GM21717 (cell line): Measurements from ENCODE around the gene CHEK2.
"Not testable (repeated sequence)": the region's sequence is repeated elsewhere in the genome, so short reads cannot be mapped to it uniquely, and the experiment has no call there.

Source experiments
- ATAC-seq: cut with Tn5 transposase; IDR thresholded peaks from one replicate; pipeline ENCODE4 v1.9.1; 2021; ENCODE audit warnings: mild to moderate bottlenecking, moderate library complexity; ENCODE audit not compliant: unreplicated experiment

The CHEK2 gene

GRCh38 chr22:28742562-28742962 lies 942 bp upstream of the CHEK2 start:
- no peak for ATAC-seq

GRCh38 chr22:28741200-28741784 lies 328 bp downstream of the CHEK2 start:
- no peak for ATAC-seq

GRCh38 chr22:28738876-28739275 lies 2.7 kb downstream of the CHEK2 start:
- not testable (repeated sequence) for ATAC-seq

GRCh38 chr22:28737701-28738100 lies 3.9 kb downstream of the CHEK2 start:
- no peak for ATAC-seq

- ATAC-seq, result no peak
Observed at GRCh38 chr22:28736301-28737155, 5.1 kb downstream of the CHEK2 start.

- no peak for ATAC-seq
Observed at GRCh38 chr22:28734393-28734792, 7.2 kb downstream of the CHEK2 start.

- no peak for ATAC-seq
Observed at GRCh38 chr22:28730179-28730578, 11.4 kb downstream of the CHEK2 start.

GRCh38 chr22:28728621-28729313 lies 12.9 kb downstream of the CHEK2 start:
- ATAC-seq, result no peak

- no peak for ATAC-seq
Observed at GRCh38 chr22:28728002-28728401, 13.6 kb downstream of the CHEK2 start.

GRCh38 chr22:28718044-28718443 lies 23.6 kb downstream of the CHEK2 start:
- ATAC-seq, result no peak

- no peak for ATAC-seq
Observed at GRCh38 chr22:28716686-28717085, 24.9 kb downstream of the CHEK2 start.

- ATAC-seq, result no peak
Observed at GRCh38 chr22:28715611-28716010, 26.0 kb downstream of the CHEK2 start.

GRCh38 chr22:28714043-28714628 lies 27.5 kb downstream of the CHEK2 start:
- no peak for ATAC-seq

- no peak for ATAC-seq
Observed at GRCh38 chr22:28711820-28712777, 29.5 kb downstream of the CHEK2 start.

- no peak for ATAC-seq
Observed at GRCh38 chr22:28711341-28711740, 30.3 kb downstream of the CHEK2 start.

GRCh38 chr22:28710576-28711191 lies 30.9 kb downstream of the CHEK2 start:
- ATAC-seq, result no peak

- no peak for ATAC-seq
Observed at GRCh38 chr22:28710107-28710506, 31.5 kb downstream of the CHEK2 start.

GRCh38 chr22:28706845-28707244 lies 34.8 kb downstream of the CHEK2 start:
- no peak for ATAC-seq

GRCh38 chr22:28703436-28703835 lies 38.2 kb downstream of the CHEK2 start:
- ATAC-seq, result no peak

- no peak for ATAC-seq
Observed at GRCh38 chr22:28702891-28703290, 38.7 kb downstream of the CHEK2 start.
